Gastroesophageal sphincter (tissue), 3 donors: ENCODE data around the gene SYTL2.

Experiments
- CTCF ChIP-seq, 4 experiments: fragments of 200-600 bp in 2 of 4; fragments of 450-650 bp in 2 of 4; sonication (generic) in 1 of 4; IDR thresholded peaks; one replicate each; pipeline ENCODE4 v1.5.1; 2017 to 2019; ENCODE audit warnings: antibody characterized with exemption in 4 of 4, mild to moderate bottlenecking in 2 of 4, moderate library complexity in 2 of 4
- EP300 ChIP-seq: sonication (generic); formaldehyde crosslinking; IDR thresholded peaks from one replicate; pipeline ENCODE4 v1.6.1; 2017; ENCODE audit warnings: antibody characterized with exemption, mild to moderate bottlenecking

GRCh38 chr11:85755285-85755684 is 55.7 kb downstream of the SYTL2 start:
- no peak for TF ChIP-seq EP300
- no peak for TF ChIP-seq CTCF (IDR thresholded peaks at IDR 0.05)
